ENCODE data around the gene NUMB. TPM values are rescaled to one million over a fixed set of nuclear protein-coding genes. Genes with fewer than 3 reads are reported as not detected.

Gene NUMB
- total RNA-seq, 1 experiment from 2014 or later = 16.6 TPM

- peak; percentile 43 for DNase-seq (ENCODE audit: low spot score)
- in situ Hi-C loops (cut with HindIII; ENCODE audit: low sequenced_read_pairs) = no loop called here
Measured at GRCh38 chr14:73269729-73270531, 188.4 kb downstream of the NUMB start.

GRCh38 chr14:73267474-73267873, 190.9 kb downstream of the NUMB start:
- in situ Hi-C loops (cut with HindIII; ENCODE audit: low sequenced_read_pairs) = no loop called here
- no peak for DNase-seq (ENCODE audit: low spot score)

- in situ Hi-C loops (cut with HindIII; ENCODE audit: low sequenced_read_pairs) = no loop called here
- DNase-seq (ENCODE audit: low spot score) = no peak
Measured at GRCh38 chr14:73266317-73266716, 192.0 kb downstream of the NUMB start.

GRCh38 chr14:73265721-73266046, 192.7 kb downstream of the NUMB start:
- no peak for DNase-seq (ENCODE audit: low spot score)
- in situ Hi-C loops (cut with HindIII; ENCODE audit: low sequenced_read_pairs) = no loop called here

GRCh38 chr14:73264885-73265720, 193.2 kb downstream of the NUMB start:
- DNase-seq (ENCODE audit: low spot score) = no peak
- in situ Hi-C loops (cut with HindIII; ENCODE audit: low sequenced_read_pairs) = no loop called here

GRCh38 chr14:73264080-73264884, 194.1 kb downstream of the NUMB start:
- no peak for DNase-seq (ENCODE audit: low spot score)
- in situ Hi-C loops (cut with HindIII; ENCODE audit: low sequenced_read_pairs) = no loop called here

GRCh38 chr14:73263606-73264005, 194.7 kb downstream of the NUMB start:
- in situ Hi-C loops (cut with HindIII; ENCODE audit: low sequenced_read_pairs) = no loop called here
- no peak for DNase-seq (ENCODE audit: low spot score)

- DNase-seq (ENCODE audit: low spot score) = no peak
- in situ Hi-C loops (cut with HindIII; ENCODE audit: low sequenced_read_pairs) = no loop called here
Measured at GRCh38 chr14:73262427-73263183, 195.7 kb downstream of the NUMB start.

GRCh38 chr14:73261520-73262426, 196.6 kb downstream of the NUMB start:
- DNase-seq (ENCODE audit: low spot score) = no peak
- in situ Hi-C loops (cut with HindIII; ENCODE audit: low sequenced_read_pairs) = no loop called here

- DNase-seq (ENCODE audit: low spot score) = no peak
- in situ Hi-C loops (cut with HindIII; ENCODE audit: low sequenced_read_pairs) = no loop called here
Measured at GRCh38 chr14:73261075-73261474, 197.3 kb downstream of the NUMB start.

GRCh38 chr14:73260574-73260973, 197.8 kb downstream of the NUMB start:
- in situ Hi-C loops (cut with HindIII; ENCODE audit: low sequenced_read_pairs) = no loop called here
- no peak for DNase-seq (ENCODE audit: low spot score)

- in situ Hi-C loops (cut with HindIII; ENCODE audit: low sequenced_read_pairs) = no loop called here
- no peak for DNase-seq (ENCODE audit: low spot score)
Measured at GRCh38 chr14:73259837-73260236, 198.5 kb downstream of the NUMB start.

GRCh38 chr14:73258845-73259611, 199.3 kb downstream of the NUMB start:
- in situ Hi-C loops (cut with HindIII; ENCODE audit: low sequenced_read_pairs) = no loop called here
- no peak for DNase-seq (ENCODE audit: low spot score)

- DNase-seq (ENCODE audit: low spot score) = no peak
- in situ Hi-C loops (cut with HindIII; ENCODE audit: low sequenced_read_pairs) = no loop called here
Measured at GRCh38 chr14:73258076-73258475, 200.3 kb downstream of the NUMB start.

- no peak for DNase-seq (ENCODE audit: low spot score)
- in situ Hi-C loops (cut with HindIII; ENCODE audit: low sequenced_read_pairs) = no loop called here
Measured at GRCh38 chr14:73255693-73256225, 202.6 kb downstream of the NUMB start.

- in situ Hi-C loops (cut with HindIII; ENCODE audit: low sequenced_read_pairs) = no loop called here
- DNase-seq (ENCODE audit: low spot score) = no peak
Measured at GRCh38 chr14:73255005-73255400, 203.3 kb downstream of the NUMB start.

Data from G401 (cell line).